Natural killer cell (primary cell): ENCODE data around the gene RFX2. TPM values are rescaled to one million over a fixed set of nuclear protein-coding genes. Genes with fewer than 3 reads are reported as not detected.
"Not testable (repeated sequence)": the region's sequence is repeated elsewhere in the genome, so short reads cannot be mapped to it uniquely, and the experiment has no call there.

ENCODE experiments used
- ATAC-seq, 3 donors: fragments of 150-1000 bp in 2 of 3; fragments of 200-7000 bp in 1 of 3; cut with Tn5 transposase; 1 replicate in 1 of 3; 2 replicates in 2 of 3; pipeline ENCODE4 v1.10.0; 2021; ENCODE audit warnings: mild to moderate bottlenecking in 2 of 3, moderate library complexity in 2 of 3
- DNase-seq, 2 donors: peaks; one replicate each; pipeline versions ENCODE4 v3.0.0 to v3.0.0-alpha.2; 2013 to 2021; ENCODE audit warnings: mixed read lengths in 1 of 2
- H3K27ac ChIP-seq: one replicate; pipeline ENCODE4 v1.5.1; 2013; ENCODE audit warnings: mild to moderate bottlenecking, low read length
- H3K27me3 ChIP-seq: one replicate; pipeline ENCODE4 v1.6.1; 2013; ENCODE audit warnings: low read length; ENCODE audit not compliant: control insufficient read depth, insufficient read depth
- H3K36me3 ChIP-seq: one replicate; pipeline ENCODE4 v1.6.1; 2013; ENCODE audit warnings: low read length; ENCODE audit not compliant: control insufficient read depth, insufficient read depth
- H3K4me1 ChIP-seq: one replicate; pipeline ENCODE4 v1.6.1; 2013; ENCODE audit warnings: low read length; ENCODE audit not compliant: control insufficient read depth, insufficient read depth
- H3K4me3 ChIP-seq: one replicate; pipeline ENCODE4 v1.5.1; 2013; ENCODE audit warnings: low read length
- H3K9me3 ChIP-seq: one replicate; pipeline ENCODE4 v1.6.1; 2013; ENCODE audit warnings: low read length; ENCODE audit not compliant: control insufficient read depth, insufficient read depth
- H3K27ac Mint-ChIP-seq, 2 donors: one replicate each; pipeline ENCODE4 v1.8.0; 2022; ENCODE audit warnings: mild to moderate bottlenecking in 2 of 2, mixed read lengths in 2 of 2, moderate library complexity in 1 of 2
- H3K27me3 Mint-ChIP-seq, 2 donors: one replicate each; pipeline ENCODE4 v1.8.0; 2022; ENCODE audit warnings: low read depth in 2 of 2, mixed read lengths in 2 of 2
- H3K36me3 Mint-ChIP-seq: one replicate; pipeline ENCODE4 v1.8.0; 2022; ENCODE audit warnings: mixed read lengths
- H3K4me1 Mint-ChIP-seq, 2 donors: one replicate each; pipeline ENCODE4 v1.8.0; 2022; ENCODE audit warnings: mixed read lengths in 2 of 2
- H3K4me3 Mint-ChIP-seq: one replicate; pipeline ENCODE4 v1.8.0; 2022; ENCODE audit warnings: mild to moderate bottlenecking, moderate library complexity, mixed read lengths
- H3K9me3 Mint-ChIP-seq, 2 donors: one replicate each; pipeline ENCODE4 v1.8.0; 2022; ENCODE audit warnings: mixed read lengths in 2 of 2
- WGBS: methylation state at CpG from one replicate; pipeline ENCODE4 v1.1.7; 2013; ENCODE audit warnings: missing lambda C conversion rate; ENCODE audit not compliant: insufficient coverage; 5-methylcytosine and 5-hydroxymethylcytosine counted together
- intact Hi-C: fragments of 100-400 bp; cut with micrococcal nuclease; formaldehyde crosslinking; loops from one replicate; pipeline ENCODE4 v1.14.2; 2022
- total RNA-seq, 4 donors: library from RNA; stranded (reverse); fragments of 120-200 nt in 1 of 4; gene quantifications; one replicate each; pipeline versions ENCODE4 v1.2.3 to v1.2.4, GENCODE V29; 2013 to 2022
- TF ChIP-seq, protein P1 (sequence below): fragments of 200-600 bp; IDR thresholded peaks from one replicate; pipeline ENCODE4 v1.8.0; 2022; ENCODE audit warnings: antibody characterized with exemption

RFX2 gene
- total RNA-seq, 3 donors from 2014 or later (not counting 1 experiment from before 2014, with no cell fraction given), result 2.4 to 4.6 (median 4.1) TPM

GRCh38 chr19:6011206-6011605 is 99.1 kb downstream of the RFX2 start:
- H3K36me3 Mint-ChIP-seq, result no peaks in the 10 kb centered on the region
- H3K4me1 ChIP-seq, result no peaks in the 10 kb centered on the region
- no peak overlapping the region for H3K27ac Mint-ChIP-seq
- H3K9me3 Mint-ChIP-seq, result no peaks in the 10 kb centered on the region
- no peaks in the 10 kb centered on the region for H3K36me3 ChIP-seq
- intact Hi-C loops, result no loop called here
- no peak overlapping the region for H3K4me3 ChIP-seq
- ATAC-seq (no peak), DNase-seq (no peak)
- H3K27me3 Mint-ChIP-seq, result no peaks in the 10 kb centered on the region
- 92% methylated on average over 10 of the region's 10 CpGs for WGBS
- no peaks in the 10 kb centered on the region for H3K9me3 ChIP-seq
- TF ChIP-seq, protein P1, sequence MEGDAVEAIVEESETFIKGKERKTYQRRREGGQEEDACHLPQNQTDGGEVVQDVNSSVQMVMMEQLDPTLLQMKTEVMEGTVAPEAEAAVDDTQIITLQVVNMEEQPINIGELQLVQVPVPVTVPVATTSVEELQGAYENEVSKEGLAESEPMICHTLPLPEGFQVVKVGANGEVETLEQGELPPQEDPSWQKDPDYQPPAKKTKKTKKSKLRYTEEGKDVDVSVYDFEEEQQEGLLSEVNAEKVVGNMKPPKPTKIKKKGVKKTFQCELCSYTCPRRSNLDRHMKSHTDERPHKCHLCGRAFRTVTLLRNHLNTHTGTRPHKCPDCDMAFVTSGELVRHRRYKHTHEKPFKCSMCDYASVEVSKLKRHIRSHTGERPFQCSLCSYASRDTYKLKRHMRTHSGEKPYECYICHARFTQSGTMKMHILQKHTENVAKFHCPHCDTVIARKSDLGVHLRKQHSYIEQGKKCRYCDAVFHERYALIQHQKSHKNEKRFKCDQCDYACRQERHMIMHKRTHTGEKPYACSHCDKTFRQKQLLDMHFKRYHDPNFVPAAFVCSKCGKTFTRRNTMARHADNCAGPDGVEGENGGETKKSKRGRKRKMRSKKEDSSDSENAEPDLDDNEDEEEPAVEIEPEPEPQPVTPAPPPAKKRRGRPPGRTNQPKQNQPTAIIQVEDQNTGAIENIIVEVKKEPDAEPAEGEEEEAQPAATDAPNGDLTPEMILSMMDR, result no peak
- H3K27me3 ChIP-seq, result no peaks in the 10 kb centered on the region
- H3K4me3 Mint-ChIP-seq, result no peak overlapping the region
- H3K27ac ChIP-seq, result no peak overlapping the region
- H3K4me1 Mint-ChIP-seq, result peaks cover 0 to 5% of the 10 kb centered on the region in 2 donors

DNA sequence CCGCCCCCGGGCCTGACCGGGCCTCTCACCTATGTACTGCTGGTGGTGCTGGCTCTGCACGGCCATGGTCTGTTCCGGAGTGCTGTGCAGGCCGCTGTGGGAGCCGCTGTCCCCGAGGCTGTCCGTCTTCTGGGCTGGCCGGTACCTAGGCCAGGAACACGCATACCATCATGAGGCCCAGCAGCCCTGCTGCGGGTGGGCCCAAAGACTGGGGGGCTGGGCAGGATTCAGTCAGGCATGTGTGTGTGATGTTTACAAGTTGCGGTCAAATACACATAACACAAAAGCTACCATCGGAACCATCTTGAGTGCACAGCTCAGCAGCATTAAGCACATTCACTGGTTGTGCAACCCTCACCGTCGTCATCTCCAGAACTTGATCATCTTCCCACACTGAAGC is 100.2 kb downstream of the RFX2 start:
- Histone ChIP-seq H3K27ac (no peak overlapping the region), H3K4me1 (no peaks in the 10 kb centered on the region), H3K27me3 (no peaks in the 10 kb centered on the region), H3K9me3 (no peaks in the 10 kb centered on the region), H3K4me3 (no peak overlapping the region), H3K36me3 (no peaks in the 10 kb centered on the region)
- no peak for DNase-seq
- intact Hi-C loops, result no loop called here
- H3K9me3 Mint-ChIP-seq, result no peaks in the 10 kb centered on the region
- H3K27ac Mint-ChIP-seq, result no peak overlapping the region
- no peaks in the 10 kb centered on the region for H3K36me3 Mint-ChIP-seq
- TF ChIP-seq, protein P1, result no peak
- peaks cover 0 to 5% of the 10 kb centered on the region in 2 donors for H3K4me1 Mint-ChIP-seq
- H3K27me3 Mint-ChIP-seq, result no peaks in the 10 kb centered on the region
- no peak overlapping the region for H3K4me3 Mint-ChIP-seq
- no peak for ATAC-seq
- 96% methylated on average over 16 of the region's 16 CpGs for WGBS

DNA sequence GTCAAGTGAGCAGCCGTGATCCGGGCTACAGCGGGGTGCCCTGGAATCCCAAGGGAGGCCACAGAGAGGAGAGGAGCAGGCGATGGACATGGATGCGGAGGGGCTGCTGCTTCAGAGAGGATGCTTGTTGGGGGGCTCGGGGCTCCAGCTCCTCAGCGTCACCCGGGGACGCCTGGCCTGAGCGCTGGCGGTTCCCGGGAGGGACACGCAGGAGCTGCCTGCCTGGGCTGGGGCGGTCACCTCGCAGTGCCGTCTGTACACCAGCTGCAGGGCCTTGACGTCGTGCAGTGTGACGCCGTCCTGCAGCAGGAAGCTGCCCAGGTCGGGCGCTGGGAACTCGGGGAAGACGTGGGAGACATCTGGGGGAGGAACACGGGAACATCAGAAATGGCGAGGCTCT is 102.4 kb downstream of the RFX2 start:
- Mint-ChIP-seq H3K4me3 (no peak overlapping the region), H3K9me3 (no peaks in the 10 kb centered on the region), H3K4me1 (peaks cover 0 to 5% of the 10 kb centered on the region in 2 donors), H3K36me3 (no peaks in the 10 kb centered on the region), H3K27me3 (no peaks in the 10 kb centered on the region), H3K27ac (no peak overlapping the region)
- Histone ChIP-seq H3K4me1 (no peaks in the 10 kb centered on the region), H3K9me3 (no peaks in the 10 kb centered on the region), H3K27me3 (no peaks in the 10 kb centered on the region), H3K4me3 (no peak overlapping the region), H3K36me3 (no peaks in the 10 kb centered on the region), H3K27ac (no peak overlapping the region)
- intact Hi-C loops, result no loop called here
- DNase-seq (no peak), ATAC-seq (no peak)
- WGBS, result 94% methylated on average over 26 of the region's 26 CpGs
- TF ChIP-seq, protein P1, result no peak

- H3K9me3 Mint-ChIP-seq, result no peaks in the 10 kb centered on the region
- intact Hi-C loops, result no loop called here
- no peak for DNase-seq
- 94% methylated on average over 20 of the region's 20 CpGs for WGBS
- Histone ChIP-seq H3K4me1 (no peaks in the 10 kb centered on the region), H3K27ac (no peak overlapping the region), H3K27me3 (no peaks in the 10 kb centered on the region), H3K4me3 (no peak overlapping the region), H3K9me3 (no peaks in the 10 kb centered on the region), H3K36me3 (no peaks in the 10 kb centered on the region)
- peaks cover 0 to 5% of the 10 kb centered on the region in 2 donors for H3K4me1 Mint-ChIP-seq
- H3K27ac Mint-ChIP-seq, result no peak overlapping the region
- ATAC-seq, result no peak
- TF ChIP-seq, protein P1, result no peak
- H3K27me3 Mint-ChIP-seq, result no peaks in the 10 kb centered on the region
- no peaks in the 10 kb centered on the region for H3K36me3 Mint-ChIP-seq
- no peak overlapping the region for H3K4me3 Mint-ChIP-seq
These were observed 103.4 kb downstream of the RFX2 start for GRCh38 chr19:6006896-6007295.

- 92% methylated on average over 7 of the region's 7 CpGs for WGBS
- H3K4me1 ChIP-seq, H3K36me3 Mint-ChIP-seq, ATAC-seq, H3K27me3 ChIP-seq, H3K27me3 Mint-ChIP-seq, H3K36me3 ChIP-seq, H3K4me3 Mint-ChIP-seq, DNase-seq, H3K4me1 Mint-ChIP-seq, intact Hi-C loops, H3K9me3 Mint-ChIP-seq, H3K4me3 ChIP-seq, H3K27ac Mint-ChIP-seq, H3K27ac ChIP-seq, H3K9me3 ChIP-seq: not testable (repeated sequence)
These were observed 104.2 kb downstream of the RFX2 start for GRCh38 chr19:6006070-6006446.
